HG02642 (cell line): ENCODE data around the gene SPHK2.
"Not testable (repeated sequence)": the region's sequence is repeated elsewhere in the genome, so short reads cannot be mapped to it uniquely, and the experiment has no call there.

Source experiments
- ATAC-seq: cut with Tn5 transposase; IDR thresholded peaks from one replicate; pipeline ENCODE4 v1.9.1; 2021; ENCODE audit warnings: mild to moderate bottlenecking; ENCODE audit not compliant: unreplicated experiment, poor library complexity

SPHK2 gene

DNA sequence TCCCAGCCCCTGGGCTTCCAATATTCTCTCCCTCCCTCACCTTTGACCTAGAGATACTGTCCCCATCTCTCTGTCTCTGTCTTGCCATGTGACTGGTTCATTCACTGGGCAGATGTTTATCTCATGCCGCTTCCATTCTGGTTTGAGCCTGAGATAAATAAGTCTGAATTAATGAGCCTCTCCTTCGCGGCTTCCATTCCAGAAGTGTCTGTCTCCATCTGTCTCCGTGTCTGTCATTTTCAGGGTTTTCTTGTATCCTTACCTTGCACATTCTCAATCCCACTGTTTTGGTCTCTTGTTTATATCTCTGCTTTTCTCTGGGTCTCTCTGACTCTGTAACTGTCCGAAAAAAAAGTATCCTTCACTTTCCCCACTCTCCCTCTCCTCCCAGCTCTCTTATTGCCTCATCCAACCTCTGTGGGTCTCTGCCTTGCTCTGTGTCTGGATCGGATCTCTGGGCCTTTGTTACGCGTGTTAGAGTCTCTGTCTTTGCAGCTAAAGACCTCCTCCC is 4.3 kb downstream of the SPHK2 start:
- ATAC-seq, result no peak

DNA sequence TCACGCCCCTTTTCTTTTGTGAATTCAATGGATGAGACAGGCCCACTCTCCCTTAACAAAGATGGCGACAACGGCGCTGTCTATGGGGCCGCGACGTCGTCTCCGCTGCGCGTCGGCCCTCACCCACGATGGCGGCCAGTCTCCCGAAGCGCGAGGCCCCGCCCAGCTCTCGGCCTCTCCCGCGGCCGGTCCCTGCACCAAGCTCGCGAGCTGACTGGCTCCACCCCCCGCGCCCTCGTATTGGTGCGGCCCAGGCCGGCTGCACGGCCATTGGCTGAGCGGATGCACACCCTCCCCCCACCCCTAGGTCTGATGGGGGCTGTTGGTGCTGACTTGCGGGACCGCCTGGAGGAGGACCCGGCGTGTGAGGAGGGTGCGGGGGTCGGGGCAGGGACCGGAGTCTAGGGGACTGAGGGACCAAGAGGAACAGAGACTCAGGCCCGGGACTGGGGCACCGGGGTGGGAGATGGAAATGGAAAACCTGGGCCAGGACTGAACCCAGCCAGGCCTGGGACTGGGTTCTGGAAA is 4.8 kb downstream of the SPHK2 start:
- peak; percentile 64 for ATAC-seq

DNA sequence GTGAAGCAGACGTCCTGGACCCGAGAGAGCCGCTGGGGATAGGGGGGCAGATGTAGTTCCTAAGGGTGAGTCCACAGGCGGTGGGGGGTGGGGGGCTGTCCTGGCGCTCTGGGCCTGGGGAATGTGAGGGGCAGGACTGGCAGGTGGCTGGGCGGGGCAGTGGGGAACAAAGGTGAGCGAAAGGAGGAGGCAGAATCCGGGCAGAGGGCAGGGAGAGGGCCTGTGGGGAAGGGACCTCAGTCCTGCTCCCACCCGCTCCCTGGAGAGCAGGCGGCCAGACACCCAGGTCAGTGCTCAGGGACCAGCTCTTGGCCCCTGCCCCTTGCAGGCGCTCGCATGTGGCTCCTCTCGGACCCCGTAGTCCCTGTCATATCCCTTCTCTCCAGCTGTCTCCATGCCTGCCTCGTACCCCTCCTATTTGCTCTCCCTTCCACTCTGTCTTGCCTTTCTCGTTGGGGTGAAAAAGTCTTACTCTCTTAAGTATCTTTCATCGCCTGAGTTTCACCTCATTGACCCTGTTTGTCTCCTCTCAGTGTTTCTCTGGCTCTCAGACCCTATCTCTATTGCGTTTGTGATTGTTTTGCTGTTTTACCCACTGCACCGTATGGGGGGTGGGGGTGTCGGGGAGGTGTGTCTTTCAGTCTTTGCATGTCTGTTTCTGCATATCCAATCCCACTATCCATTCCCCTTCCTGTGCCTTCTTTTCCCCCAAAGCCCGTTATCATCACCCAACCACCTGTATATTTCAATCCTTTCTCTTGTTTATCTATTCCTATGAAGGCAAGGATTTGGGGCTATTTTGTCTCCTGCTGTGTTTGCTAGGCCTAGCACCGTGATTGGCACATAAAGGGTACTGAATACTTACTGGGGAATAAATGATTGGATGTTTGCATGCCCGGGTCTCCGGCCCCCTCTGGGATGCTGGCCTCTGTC is 5.8 kb downstream of the SPHK2 start:
- no peak for ATAC-seq

DNA sequence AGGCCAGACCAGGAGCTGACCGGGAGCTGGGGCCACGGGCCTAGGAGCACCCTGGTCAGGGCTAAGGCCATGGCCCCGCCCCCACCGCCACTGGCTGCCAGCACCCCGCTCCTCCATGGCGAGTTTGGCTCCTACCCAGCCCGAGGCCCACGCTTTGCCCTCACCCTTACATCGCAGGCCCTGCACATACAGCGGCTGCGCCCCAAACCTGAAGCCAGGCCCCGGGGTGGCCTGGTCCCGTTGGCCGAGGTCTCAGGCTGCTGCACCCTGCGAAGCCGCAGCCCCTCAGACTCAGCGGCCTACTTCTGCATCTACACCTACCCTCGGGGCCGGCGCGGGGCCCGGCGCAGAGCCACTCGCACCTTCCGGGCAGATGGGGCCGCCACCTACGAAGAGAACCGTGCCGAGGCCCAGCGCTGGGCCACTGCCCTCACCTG is 6.6 kb downstream of the SPHK2 start:
- ATAC-seq, result no peak

DNA sequence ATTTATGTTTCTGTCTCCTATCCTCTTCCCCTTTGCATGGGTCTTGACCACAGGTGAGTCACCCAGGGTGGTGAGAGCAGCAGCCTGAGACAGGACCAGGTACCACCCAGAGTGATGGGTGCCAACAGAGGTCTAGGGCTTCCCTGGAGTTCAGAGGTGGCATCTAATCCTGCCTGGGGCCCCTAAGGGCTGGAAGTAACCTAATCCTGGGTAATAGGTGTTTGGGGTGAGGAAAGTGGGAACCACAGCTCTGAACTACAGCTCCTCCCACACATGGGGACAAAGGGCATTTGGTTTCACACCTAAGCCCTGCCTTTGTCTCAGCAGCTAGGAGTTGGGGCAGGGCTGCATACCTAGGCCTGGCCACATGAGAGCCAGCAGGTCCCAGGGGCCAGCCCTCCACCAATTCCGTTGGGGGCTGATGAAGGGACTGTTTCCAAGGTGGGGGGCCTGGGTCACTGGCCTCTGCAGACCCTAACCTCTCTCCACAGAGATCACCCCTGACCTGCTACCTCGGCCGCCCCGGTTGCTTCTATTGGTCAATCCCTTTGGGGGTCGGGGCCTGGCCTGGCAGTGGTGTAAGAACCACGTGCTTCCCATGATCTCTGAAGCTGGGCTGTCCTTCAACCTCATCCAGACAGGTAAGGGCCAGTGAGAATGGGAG is 8.0 kb downstream of the SPHK2 start:
- ATAC-seq, result no peak

DNA sequence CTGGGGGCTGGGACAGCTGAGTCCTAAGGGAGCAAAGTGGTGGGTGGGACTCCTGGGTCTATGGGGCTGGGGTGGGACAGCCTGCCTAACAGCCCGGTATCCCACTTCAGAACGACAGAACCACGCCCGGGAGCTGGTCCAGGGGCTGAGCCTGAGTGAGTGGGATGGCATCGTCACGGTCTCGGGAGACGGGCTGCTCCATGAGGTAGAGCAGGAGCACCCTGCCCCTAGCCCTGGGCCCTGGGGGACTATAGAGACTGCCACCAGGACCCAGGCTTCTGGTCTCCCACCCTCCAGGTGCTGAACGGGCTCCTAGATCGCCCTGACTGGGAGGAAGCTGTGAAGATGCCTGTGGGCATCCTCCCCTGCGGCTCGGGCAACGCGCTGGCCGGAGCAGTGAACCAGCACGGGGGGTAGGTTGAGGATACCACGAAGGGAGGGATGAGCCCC is 8.6 kb downstream of the SPHK2 start:
- ATAC-seq, result no peak

GRCh38 chr19:48628486-48629296 is 9.4 kb downstream of the SPHK2 start:
- no peak for ATAC-seq

DNA sequence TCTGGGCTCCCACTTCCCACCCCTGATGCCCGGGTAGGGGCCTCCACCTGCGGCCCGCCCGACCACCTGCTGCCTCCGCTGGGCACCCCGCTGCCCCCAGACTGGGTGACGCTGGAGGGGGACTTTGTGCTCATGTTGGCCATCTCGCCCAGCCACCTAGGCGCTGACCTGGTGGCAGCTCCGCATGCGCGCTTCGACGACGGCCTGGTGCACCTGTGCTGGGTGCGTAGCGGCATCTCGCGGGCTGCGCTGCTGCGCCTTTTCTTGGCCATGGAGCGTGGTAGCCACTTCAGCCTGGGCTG is 9.9 kb downstream of the SPHK2 start:
- ATAC-seq, result no peak

DNA sequence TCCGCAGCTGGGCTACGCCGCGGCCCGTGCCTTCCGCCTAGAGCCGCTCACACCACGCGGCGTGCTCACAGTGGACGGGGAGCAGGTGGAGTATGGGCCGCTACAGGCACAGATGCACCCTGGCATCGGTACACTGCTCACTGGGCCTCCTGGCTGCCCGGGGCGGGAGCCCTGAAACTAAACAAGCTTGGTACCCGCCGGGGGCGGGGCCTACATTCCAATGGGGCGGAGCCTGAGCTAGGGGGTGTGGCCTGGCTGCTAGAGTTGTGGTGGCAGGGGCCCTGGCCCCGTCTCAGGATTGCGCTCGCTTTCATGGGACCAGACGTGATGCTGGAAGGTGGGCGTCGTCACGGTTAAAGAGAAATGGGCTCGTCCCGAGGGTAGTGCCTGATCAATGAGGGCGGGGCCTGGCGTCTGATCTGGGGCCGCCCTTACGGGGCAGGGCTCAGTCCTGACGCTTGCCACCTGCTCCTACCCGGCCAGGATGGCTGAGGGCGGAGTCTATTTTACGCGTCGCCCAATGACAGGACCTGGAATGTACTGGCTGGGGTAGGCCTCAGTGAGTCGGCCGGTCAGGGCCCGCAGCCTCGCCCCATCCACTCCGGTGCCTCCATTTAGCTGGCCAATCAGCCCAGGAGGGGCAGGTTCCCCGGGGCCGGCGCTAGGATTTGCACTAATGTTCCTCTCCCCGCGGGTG is 10.4 kb downstream of the SPHK2 start:
- no peak for ATAC-seq

GRCh38 chr19:48630296-48631063 is 11.2 kb downstream of the SPHK2 start:
- no peak for ATAC-seq

GRCh38 chr19:48631225-48631624 is 11.9 kb downstream of the SPHK2 start:
- ATAC-seq, result no peak

DNA sequence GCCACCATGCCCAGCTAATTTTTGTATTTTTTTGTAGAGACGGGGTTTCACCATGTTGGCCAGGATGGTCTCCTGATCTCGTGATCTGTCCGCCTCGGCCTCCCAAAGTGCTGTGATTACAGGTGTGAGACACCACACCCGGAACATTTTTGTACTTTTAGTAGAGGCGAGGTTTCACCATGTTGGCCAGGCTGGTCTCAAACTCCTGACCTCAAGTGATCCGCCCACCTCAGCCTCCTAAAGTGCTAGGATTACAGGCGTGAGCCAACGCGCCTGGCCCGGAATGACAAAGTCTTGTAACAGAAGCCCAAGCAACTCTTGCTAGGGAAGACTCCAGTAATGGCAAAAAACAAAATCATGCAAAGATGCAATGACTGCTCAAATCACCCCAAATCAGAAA is 13.0 kb downstream of the SPHK2 start:
- not testable (repeated sequence) for ATAC-seq

- ATAC-seq, result no peak
Observed at GRCh38 chr19:48632692-48633147, 13.4 kb downstream of the SPHK2 start.

GRCh38 chr19:48633148-48634035 is 14.1 kb downstream of the SPHK2 start:
- ATAC-seq, result no peak

GRCh38 chr19:48634036-48634342 is 14.7 kb downstream of the SPHK2 start:
- no peak for ATAC-seq

DNA sequence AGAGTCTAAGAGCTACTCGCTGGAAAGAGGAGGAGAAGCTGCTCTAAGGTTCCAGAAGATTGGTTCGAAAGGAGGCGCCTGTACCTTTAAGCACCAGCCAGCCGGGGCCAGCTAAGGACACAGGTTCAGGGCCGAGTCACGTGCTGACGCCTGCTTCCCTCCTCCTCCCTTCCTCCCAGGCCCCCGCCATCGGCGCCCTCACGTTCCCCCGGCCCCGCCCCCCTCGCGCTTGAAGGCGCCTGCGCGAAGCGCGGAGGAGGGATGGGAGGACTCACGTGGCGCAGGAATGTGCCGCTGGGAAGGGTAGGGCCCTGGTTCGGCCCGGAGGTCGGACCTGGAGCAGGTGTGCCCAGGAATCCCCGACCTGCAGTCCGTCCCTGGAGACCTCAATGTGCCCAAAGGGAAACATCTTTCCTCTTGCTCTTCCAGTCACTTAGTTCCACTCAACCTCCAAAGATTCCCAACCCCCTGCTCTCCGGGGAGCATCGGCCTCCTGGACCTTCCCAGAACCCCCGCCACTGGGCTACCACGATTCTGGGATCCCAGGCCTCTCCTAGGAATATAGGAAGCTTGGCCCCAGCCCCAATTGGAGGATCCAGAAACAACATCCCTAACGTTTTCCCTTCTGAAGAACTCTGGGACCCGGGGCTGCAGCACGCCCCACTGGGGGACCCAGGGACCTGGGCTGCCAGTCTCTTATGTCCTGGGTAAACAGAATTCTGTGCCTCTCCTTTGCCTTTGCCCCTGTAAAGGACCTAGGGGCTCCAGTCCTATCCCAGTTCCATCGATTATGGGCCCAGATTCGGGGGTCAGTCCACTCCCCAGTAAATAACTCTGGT is 15.3 kb downstream of the SPHK2 start:
- ATAC-seq, result peak; percentile 37

GRCh38 chr19:48635263-48635965 is 16.1 kb downstream of the SPHK2 start:
- ATAC-seq, result no peak
